SK-N-SH treated with all-trans-retinoic acid at 6 μM for 48 hours (cell line): ENCODE measurements around the gene S100PBP.

Experiments used
- ATAC-seq: fragments of 200-7000 bp; cut with Tn5 transposase; 3 replicates; pipeline ENCODE4 v1.9.1; 2020; ENCODE audit warnings: mild to moderate bottlenecking, moderate library complexity
- ARNTL ChIP-seq: fragments of 450-650 bp; formaldehyde crosslinking; IDR thresholded peaks from 2 replicates; pipeline ENCODE4 v1.5.0; 2020; ENCODE audit warnings: low read depth, mild to moderate bottlenecking, moderate library complexity, borderline replicate concordance
- BACH2 ChIP-seq: fragments of 250-450 bp; sonication (Bioruptor Pico); IDR thresholded peaks from 2 replicates; pipeline ENCODE4 v1.9.0; 2021; ENCODE audit warnings: mild to moderate bottlenecking, borderline replicate concordance
- CSDC2 ChIP-seq: fragments of 250-450 bp; sonication (Bioruptor Pico); IDR thresholded peaks from 2 replicates; pipeline ENCODE4 v1.5.0; 2020; ENCODE audit warnings: mild to moderate bottlenecking, moderate library complexity
- CSRNP3 ChIP-seq: fragments of 250-450 bp; sonication (Bioruptor Pico); IDR thresholded peaks from 2 replicates; pipeline ENCODE4 v1.5.1; 2021; ENCODE audit warnings: mild to moderate bottlenecking, moderate library complexity
- ESRRG ChIP-seq: fragments of 250-450 bp; sonication (Bioruptor Pico); IDR thresholded peaks from 2 replicates; pipeline ENCODE4 v1.6.1; 2021; ENCODE audit warnings: mild to moderate bottlenecking
- ISL1 ChIP-seq: fragments of 250-450 bp; sonication (Bioruptor Pico); IDR thresholded peaks from 2 replicates; pipeline ENCODE4 v2.1.2; 2022; ENCODE audit warnings: mild to moderate bottlenecking, moderate library complexity
- OSR1 ChIP-seq: fragments of 250-450 bp; sonication (Bioruptor Pico); IDR thresholded peaks from 2 replicates; pipeline ENCODE4 v1.8.0; 2022; ENCODE audit warnings: moderate library complexity, mild to moderate bottlenecking, inconsistent platforms
- PATZ1 ChIP-seq: fragments of 250-450 bp; sonication (Bioruptor Pico); IDR thresholded peaks from 2 replicates; pipeline ENCODE4 v1.8.0; 2020; ENCODE audit warnings: mild to moderate bottlenecking, moderate library complexity, borderline replicate concordance
- POU6F1 ChIP-seq: fragments of 250-450 bp; sonication (Bioruptor Pico); IDR thresholded peaks from 2 replicates; pipeline ENCODE4 v1.8.0; 2021; ENCODE audit warnings: low read depth, mild to moderate bottlenecking, moderate library complexity, borderline replicate concordance
- SNAI2 ChIP-seq: fragments of 250-450 bp; sonication (Bioruptor Pico); IDR thresholded peaks from 2 replicates; pipeline ENCODE4 v1.5.0; 2020; ENCODE audit warnings: mild to moderate bottlenecking, moderate library complexity
- TCF4 ChIP-seq: fragments of 250-450 bp; sonication (Bioruptor Pico); IDR thresholded peaks from 2 replicates; pipeline ENCODE4 v1.8.0; 2021; ENCODE audit warnings: mild to moderate bottlenecking, moderate library complexity, borderline replicate concordance
- TOX ChIP-seq: fragments of 250-450 bp; sonication (Bioruptor Pico); IDR thresholded peaks from 2 replicates; pipeline ENCODE4 v1.8.0; 2021; ENCODE audit warnings: mild to moderate bottlenecking, moderate library complexity, borderline replicate concordance
- ZC3H10 ChIP-seq: fragments of 250-450 bp; sonication (Bioruptor Pico); IDR thresholded peaks from 2 replicates; pipeline ENCODE4 v1.5.1; 2021; ENCODE audit warnings: mild to moderate bottlenecking, moderate library complexity
- ZFP30 ChIP-seq: fragments of 450-650 bp; formaldehyde crosslinking; IDR thresholded peaks from 2 replicates; pipeline ENCODE4 v1.5.0; 2022; ENCODE audit warnings: mild to moderate bottlenecking, moderate library complexity
- ZNF565 ChIP-seq: fragments of 450-650 bp; formaldehyde crosslinking; conservative IDR thresholded peaks from 2 replicates; pipeline ENCODE4 v1.5.0; 2020; ENCODE audit warnings: low read depth, mild to moderate bottlenecking, moderate library complexity
- ZNF70 ChIP-seq: fragments of 450-650 bp; formaldehyde crosslinking; IDR thresholded peaks from 2 replicates; pipeline ENCODE4 v1.5.0; 2020; ENCODE audit warnings: mild to moderate bottlenecking, moderate library complexity
- TF ChIP-seq, protein P1 (sequence below): fragments of 250-450 bp; sonication (Bioruptor Pico); IDR thresholded peaks from 2 replicates; pipeline ENCODE4 v1.5.1; 2020; ENCODE audit warnings: low read depth, mild to moderate bottlenecking, moderate library complexity

S100PBP gene

GRCh38 chr1:32889731-32890278, 72.4 kb downstream of the S100PBP start (continued):
- no peak for TF ChIP-seq CSRNP3 (CRISPR knock-in tag)
- TF ChIP-seq POU6F1 (CRISPR knock-in tag): no peak
- no peak for TF ChIP-seq ZFP30
- no peak for TF ChIP-seq ARNTL
- no peak for TF ChIP-seq TCF4 (CRISPR knock-in tag)
- TF ChIP-seq SNAI2 (CRISPR knock-in tag): no peak

DNA sequence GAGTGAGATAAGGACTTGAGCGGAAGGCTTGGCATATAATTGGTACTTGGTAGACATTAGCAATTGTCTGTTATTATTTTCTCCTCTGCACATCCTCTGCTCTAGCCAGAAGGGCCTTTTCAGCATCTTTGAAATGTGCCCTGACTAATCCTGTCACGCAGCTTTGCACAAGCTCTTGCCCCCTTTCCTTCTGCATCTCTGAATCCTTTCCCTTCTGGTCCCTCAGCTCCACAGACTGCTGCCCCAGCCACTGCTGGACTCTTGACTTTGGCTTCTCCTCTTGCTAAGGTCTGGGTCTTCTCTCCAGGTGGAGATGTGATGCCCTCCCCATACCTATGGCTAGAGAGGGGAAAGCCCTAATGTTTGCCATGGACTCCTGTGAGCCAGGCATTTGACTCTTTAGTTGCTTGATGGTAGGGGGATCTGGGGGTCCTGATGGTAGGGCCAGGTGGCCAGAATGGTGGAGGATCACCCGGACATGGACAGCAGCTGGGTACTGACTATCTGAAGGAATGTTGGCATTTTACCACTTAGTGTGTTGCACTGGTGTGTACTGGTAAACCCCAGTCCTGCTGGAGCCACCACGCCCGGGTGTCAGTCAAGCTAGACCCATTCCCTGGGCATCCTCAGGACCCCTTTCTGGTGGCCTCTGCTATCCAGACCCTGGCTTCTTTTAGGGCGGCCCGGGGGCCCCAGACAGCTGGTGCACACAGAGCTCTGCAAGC, 73.2 kb downstream of the S100PBP start:
- no peak for ATAC-seq
- TF ChIP-seq CSDC2 (CRISPR knock-in tag) (no peak), PATZ1 (CRISPR knock-in tag) (no peak), TCF4 (CRISPR knock-in tag) (no peak), SNAI2 (CRISPR knock-in tag) (no peak), ESRRG (CRISPR knock-in tag) (no peak), TOX (CRISPR knock-in tag) (no peak), BACH2 (CRISPR knock-in tag) (no peak), ISL1 (CRISPR knock-in tag) (no peak), ARNTL (no peak), ZNF565 (CRISPR knock-in tag) (no peak), CSRNP3 (CRISPR knock-in tag) (no peak), ZNF70 (no peak), ZC3H10 (CRISPR knock-in tag) (no peak)
- TF ChIP-seq, protein P1, sequence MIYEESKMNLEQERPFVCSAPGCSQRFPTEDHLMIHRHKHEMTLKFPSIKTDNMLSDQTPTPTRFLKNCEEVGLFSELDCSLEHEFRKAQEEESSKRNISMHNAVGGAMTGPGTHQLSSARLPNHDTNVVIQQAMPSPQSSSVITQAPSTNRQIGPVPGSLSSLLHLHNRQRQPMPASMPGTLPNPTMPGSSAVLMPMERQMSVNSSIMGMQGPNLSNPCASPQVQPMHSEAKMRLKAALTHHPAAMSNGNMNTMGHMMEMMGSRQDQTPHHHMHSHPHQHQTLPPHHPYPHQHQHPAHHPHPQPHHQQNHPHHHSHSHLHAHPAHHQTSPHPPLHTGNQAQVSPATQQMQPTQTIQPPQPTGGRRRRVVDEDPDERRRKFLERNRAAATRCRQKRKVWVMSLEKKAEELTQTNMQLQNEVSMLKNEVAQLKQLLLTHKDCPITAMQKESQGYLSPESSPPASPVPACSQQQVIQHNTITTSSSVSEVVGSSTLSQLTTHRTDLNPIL: no peak
- TF ChIP-seq, all 23 proteins: peak for 0

DNA sequence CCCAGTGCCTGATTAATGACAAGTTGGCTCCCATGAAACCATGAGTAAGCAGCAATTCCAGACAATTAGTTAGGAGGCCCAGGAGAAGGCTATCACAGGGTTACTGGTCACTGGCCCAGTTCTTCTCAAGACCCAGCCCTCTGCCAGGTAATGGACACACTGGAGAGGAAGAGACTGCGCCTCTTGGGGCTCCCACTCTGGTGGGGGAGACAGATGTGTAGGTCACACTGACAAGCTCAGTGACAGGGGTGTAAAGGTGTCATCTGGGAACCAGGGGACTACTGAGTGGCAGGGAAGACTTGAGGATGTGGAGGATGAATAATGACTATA, 73.8 kb downstream of the S100PBP start:
- no peak for ATAC-seq

More for the DNA sequence above, 73.8 kb downstream of the S100PBP start:
- no peak for TF ChIP-seq ESRRG (CRISPR knock-in tag)
- TF ChIP-seq ZFP30: no peak
- TF ChIP-seq, protein P1: no peak
- no peak for TF ChIP-seq CSRNP3 (CRISPR knock-in tag)
- TF ChIP-seq ZNF70: no peak
- TF ChIP-seq CSDC2 (CRISPR knock-in tag): no peak
- TF ChIP-seq ISL1 (CRISPR knock-in tag): no peak
- no peak for TF ChIP-seq BACH2 (CRISPR knock-in tag)
- no peak for TF ChIP-seq OSR1 (CRISPR knock-in tag)
